ENCODE data around the gene CCDC150. TPM values are rescaled to one million over a fixed set of nuclear protein-coding genes. Genes with fewer than 3 reads are reported as not detected.
A peak's percentile ranks its signal among the peaks of the same experiment; 100 is the strongest.
"Not testable (repeated sequence)": the region's sequence is repeated elsewhere in the genome, so short reads cannot be mapped to it uniquely, and the experiment has no call there.

CCDC150 gene
- polyA plus RNA-seq (ENCODE audit: insufficient read length), result 33.5 TPM
- long read RNA-seq, donor 1, partial matches to known transcripts, result 6 of 10 reads
- long read RNA-seq, donor 1, other reads (novel, unspliced or antisense), result 0 of 10 reads
- long read RNA-seq, donor 2, partial matches to known transcripts, result 0 of 1 reads
- long read RNA-seq, donor 2, other reads (novel, unspliced or antisense), result 0 of 1 reads
- long read RNA-seq, donor 3, partial matches to known transcripts, result 0 of 2 reads
- long read RNA-seq, donor 3, other reads (novel, unspliced or antisense), result 0 of 2 reads
- long read RNA-seq, donor 4, result 0 reads
- long read RNA-seq, donor 5, partial matches to known transcripts, result 13 of 18 reads
- long read RNA-seq, donor 5, other reads (novel, unspliced or antisense), result 0 of 18 reads
- long read RNA-seq, donor 6, partial matches to known transcripts, result 26 of 28 reads
- long read RNA-seq, donor 6, other reads (novel, unspliced or antisense), result 0 of 28 reads
- long read RNA-seq, donor 7, partial matches to known transcripts, result 27 of 41 reads
- long read RNA-seq, donor 7, other reads (novel, unspliced or antisense), result 13 of 41 reads
- long read RNA-seq, donor 8, result 0 reads

- DNase-seq, result peak; percentile 93
These were observed at the start of gene CCDC150 for GRCh38 chr2:196639180-196640030. TSS of gene CCDC150 (plus strand) at chr2:196639715. CDS start at chr2:196639767, 52 bp downstream.

GRCh38 chr2:196590286-196590685 lies 49.2 kb upstream of the CCDC150 start:
- no peak for DNase-seq

DNA sequence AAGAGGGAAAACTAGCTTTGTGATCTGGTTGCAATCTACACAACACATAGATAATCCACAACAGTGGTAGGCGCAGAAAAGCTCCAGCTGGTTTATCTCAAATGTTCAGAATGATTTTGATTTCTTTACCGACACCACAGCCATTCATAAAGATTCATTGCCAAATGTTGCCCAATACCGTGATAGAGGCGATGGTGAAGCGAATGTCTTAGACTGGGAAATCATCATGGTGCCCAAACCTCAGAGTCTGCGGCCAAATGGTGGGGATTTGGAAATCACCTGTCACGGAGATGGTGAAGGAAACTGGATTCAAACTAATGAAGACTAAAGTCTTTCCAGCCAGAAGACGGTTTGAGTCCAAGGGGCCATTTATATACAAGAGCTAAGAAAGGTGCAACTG lies 48.5 kb upstream of the CCDC150 start:
- DNase-seq, result no peak

- DNase-seq, result no peak
These were observed 47.9 kb upstream of the CCDC150 start for GRCh38 chr2:196591621-196592022.

DNA sequence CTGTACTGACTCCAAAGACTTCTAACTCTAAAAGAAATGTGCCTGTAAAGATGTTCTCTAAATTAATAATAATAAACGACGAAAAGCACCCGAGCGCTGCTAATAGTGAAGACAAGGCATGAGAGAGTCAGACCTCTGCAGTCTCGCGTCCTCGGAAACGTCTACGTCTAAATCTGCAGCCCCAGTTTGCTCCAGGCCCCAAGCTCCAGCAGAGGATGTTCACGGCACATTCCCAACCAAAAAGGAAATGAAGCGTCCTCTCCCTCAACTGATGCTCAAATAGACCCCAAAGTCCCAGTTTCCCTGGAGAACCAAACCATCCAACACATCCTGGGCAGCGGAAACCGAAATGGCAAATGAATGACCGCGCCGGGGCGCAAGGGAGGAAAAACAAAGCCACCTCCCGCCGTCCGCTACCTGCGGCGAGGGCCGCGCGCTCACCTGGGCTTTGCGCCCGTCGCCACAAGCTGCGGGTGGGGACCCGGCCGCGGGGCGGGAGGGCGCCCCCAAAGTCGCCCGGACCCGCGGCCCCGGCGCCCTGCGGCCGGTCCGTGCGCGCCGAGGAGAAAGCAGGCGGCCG lies 47.1 kb upstream of the CCDC150 start:
- peak; percentile 48 for DNase-seq

GRCh38 chr2:196592911-196593881 lies 46.3 kb upstream of the CCDC150 start, which contains the start of gene HECW2:
TSS of gene HECW2 (minus strand) at chr2:196593554.
- DNase-seq, result peak; percentile 63

- DNase-seq, result no peak
These were observed 45.4 kb upstream of the CCDC150 start for GRCh38 chr2:196594158-196594557.

DNA sequence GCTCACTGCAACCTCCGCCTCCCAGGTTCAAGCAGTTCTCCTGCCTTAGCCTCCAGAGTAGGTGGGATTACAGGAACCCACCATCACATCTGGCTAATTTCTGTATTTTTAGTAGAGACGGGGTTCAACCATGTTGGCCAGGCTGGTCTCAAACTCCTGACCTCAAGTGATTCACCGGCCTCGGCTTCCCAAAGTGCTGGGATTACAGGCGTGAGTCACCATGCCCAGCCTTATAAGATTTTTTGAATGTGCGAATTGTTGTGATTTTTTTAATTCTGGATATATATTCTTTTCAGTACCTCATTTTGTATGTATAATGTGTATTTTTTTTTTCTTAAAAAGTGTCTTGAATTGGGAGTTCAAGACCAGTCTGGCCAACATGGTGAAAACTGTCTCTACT lies 42.0 kb upstream of the CCDC150 start:
- no peak for DNase-seq

GRCh38 chr2:196598412-196598811 lies 41.1 kb upstream of the CCDC150 start:
- no peak for DNase-seq

- DNase-seq, result no peak
These were observed 40.7 kb upstream of the CCDC150 start for GRCh38 chr2:196598846-196599245.

DNA sequence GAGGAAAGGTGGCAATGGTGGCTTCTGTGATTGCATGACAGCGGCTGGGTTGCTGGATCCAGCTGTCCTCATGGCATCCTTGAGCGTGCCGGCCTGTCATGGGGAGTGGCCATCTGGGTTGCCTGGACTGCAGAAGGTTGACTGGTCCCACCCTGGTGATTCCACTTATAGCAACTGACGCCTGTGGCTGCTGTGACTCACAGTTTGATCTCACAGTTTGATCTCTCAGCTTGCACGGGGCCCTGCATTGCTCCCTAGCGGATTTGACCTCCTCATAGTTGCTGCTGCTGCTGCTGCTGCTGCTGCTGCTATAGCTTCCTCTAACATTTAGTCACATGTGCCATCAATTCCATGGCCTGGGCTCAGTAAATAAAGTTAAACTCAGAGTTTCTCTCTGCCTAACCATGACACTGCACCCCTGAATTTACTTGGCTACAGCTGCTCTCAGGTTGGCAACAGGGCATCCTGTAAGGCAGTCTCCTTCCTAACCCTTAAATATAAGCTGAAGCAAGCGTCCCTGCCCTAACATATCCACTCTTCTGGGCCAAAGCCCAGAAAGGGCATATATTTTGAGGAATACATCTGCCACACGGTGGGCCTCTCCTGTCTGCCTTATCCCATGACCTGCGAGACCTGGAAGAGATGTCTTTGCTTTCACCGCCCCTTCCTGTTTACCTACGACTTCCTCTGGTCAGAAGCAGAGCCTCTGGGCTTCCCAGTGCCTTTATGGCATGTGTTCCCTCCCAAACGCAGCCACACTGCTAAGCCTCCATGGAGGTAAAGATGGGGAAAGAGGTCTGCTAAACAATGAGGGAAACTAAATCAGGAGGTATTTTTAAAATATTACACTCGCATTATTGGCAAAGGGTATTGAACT lies 37.8 kb upstream of the CCDC150 start:
- DNase-seq, result no peak

GRCh38 chr2:196604196-196604595 lies 35.3 kb upstream of the CCDC150 start:
- no peak for DNase-seq

- DNase-seq, result no peak
These were observed 33.0 kb upstream of the CCDC150 start for GRCh38 chr2:196606516-196606915.

DNA sequence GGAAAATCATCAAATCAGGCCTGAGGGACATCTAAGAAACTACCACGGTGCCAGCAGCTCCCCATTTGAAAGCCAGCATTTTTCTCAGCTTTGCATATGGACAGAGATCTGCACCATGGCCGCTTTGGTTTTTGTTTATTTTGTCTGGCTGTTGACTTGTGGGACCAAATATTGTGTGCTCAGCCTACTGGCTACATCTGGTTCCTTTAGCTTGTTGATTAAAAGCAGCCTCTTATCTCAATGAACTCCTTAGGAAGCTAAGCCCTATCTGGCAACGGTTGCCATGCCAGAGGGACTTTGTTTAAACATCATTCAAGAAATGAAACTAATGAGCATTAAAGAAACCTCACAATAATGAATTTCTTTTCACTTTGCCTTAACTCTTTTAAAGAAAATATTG lies 32.4 kb upstream of the CCDC150 start:
- no peak for DNase-seq

GRCh38 chr2:196607896-196608295 lies 31.6 kb upstream of the CCDC150 start:
- not testable (repeated sequence) for DNase-seq

GRCh38 chr2:196609806-196610205 lies 29.7 kb upstream of the CCDC150 start:
- no peak for DNase-seq

GRCh38 chr2:196610796-196611195 lies 28.7 kb upstream of the CCDC150 start:
- DNase-seq, result no peak

GRCh38 chr2:196613302-196613701 lies 26.2 kb upstream of the CCDC150 start:
- no peak for DNase-seq

- no peak for DNase-seq
These were observed 22.1 kb upstream of the CCDC150 start for GRCh38 chr2:196617430-196617829.

- DNase-seq, result no peak
These were observed 20.9 kb upstream of the CCDC150 start for GRCh38 chr2:196618661-196619060.
